MCF 10A (cell line): Measurements from ENCODE around the gene ARRDC5. TPM values are rescaled to one million over a fixed set of nuclear protein-coding genes. Genes with fewer than 3 reads are reported as not detected.

Source experiments
- BruUV-seq: library from RNA; stranded (reverse); fragments of 400-500 nt; replicated peaks from 2 replicates; lab custom pipeline; 2021; lab: Mats Ljungman, UMichigan
- CTCF ChIA-PET: fragments of 300-600 bp; sonication (Branson Sonifier 250); formaldehyde crosslinking; extraction: SDS; loops from one replicate; lab custom pipeline; 2021; ENCODE audit warnings: antibody characterized with exemption, inconsistent platforms; lab: Yijun Ruan, JAX
- POLR2A ChIA-PET: fragments of 300-600, 350-650 bp; sonication (Branson Sonifier 250); formaldehyde crosslinking; extraction: SDS; loops from one replicate; lab custom pipeline; 2020; ENCODE audit warnings: antibody characterized with exemption, inconsistent platforms; lab: Yijun Ruan, JAX
- DNase-seq: peaks from one replicate; pipeline ENCODE4 v3.0.0-alpha.2; 2018; ENCODE audit not compliant: unreplicated experiment
- H3K27ac Mint-ChIP-seq: one replicate; pipeline ENCODE4 v1.8.0; 2022; ENCODE audit warnings: mild to moderate bottlenecking, low read depth, mixed read lengths; ENCODE audit not compliant: unreplicated experiment
- H3K27me3 Mint-ChIP-seq: one replicate; pipeline ENCODE4 v1.8.0; 2022; ENCODE audit warnings: mixed read lengths; ENCODE audit not compliant: insufficient read depth, unreplicated experiment
- H3K36me3 Mint-ChIP-seq: one replicate; pipeline ENCODE4 v1.8.0; 2022; ENCODE audit warnings: mild to moderate bottlenecking, moderate library complexity, mixed read lengths; ENCODE audit not compliant: insufficient read depth, unreplicated experiment
- H3K4me1 Mint-ChIP-seq: one replicate; pipeline ENCODE4 v1.8.0; 2022; ENCODE audit warnings: mixed read lengths; ENCODE audit not compliant: insufficient read depth, unreplicated experiment
- H3K4me3 Mint-ChIP-seq: one replicate; pipeline ENCODE4 v1.8.0; 2022; ENCODE audit warnings: mild to moderate bottlenecking, moderate library complexity, mixed read lengths; ENCODE audit not compliant: unreplicated experiment
- H3K9me3 Mint-ChIP-seq: one replicate; pipeline ENCODE4 v1.8.0; 2022; ENCODE audit warnings: mixed read lengths; ENCODE audit not compliant: unreplicated experiment
- CTCF ChIP-seq: fragments of 200-600 bp; IDR thresholded peaks from one replicate; pipeline ENCODE4 v1.8.0; 2022; ENCODE audit warnings: antibody characterized with exemption, mild to moderate bottlenecking; ENCODE audit not compliant: unreplicated experiment
- intact Hi-C: fragments of 100-400 bp; cut with micrococcal nuclease; formaldehyde crosslinking; loops from 2 replicates; pipeline ENCODE4 v1.14.1; 2022
- total RNA-seq: library from RNA; stranded (reverse); gene quantifications from 2 replicates; pipeline ENCODE4 v1.2.3, GENCODE V29; 2022

The ARRDC5 gene
- total RNA-seq, 1 experiment from 2014 or later = not detected

- peak; percentile 99 for DNase-seq
- no TSS peak for BruUV-seq
- intact Hi-C loops = no loop called here
- peaks cover 7% of the 10 kb centered on the region for H3K36me3 Mint-ChIP-seq
- peaks cover 10% of the 10 kb centered on the region for H3K4me1 Mint-ChIP-seq
- POLR2A ChIA-PET = interaction anchor here (0.6 to 8.9 kb wide), 10 partner anchors 8 to 160 kb away, joined by 3 to 98 read pairs (median 4); partner anchors contain the start of gene TICAM1
- no peaks in the 10 kb centered on the region for H3K9me3 Mint-ChIP-seq
- H3K4me3 Mint-ChIP-seq = peak overlapping the region; percentile 38
- CTCF ChIA-PET = interaction anchor here (0.6 to 9.6 kb wide), 13 partner anchors 17 to 1516 kb away, joined by 3 to 93 read pairs (median 5); partner anchors contain the start of gene FEM1A
- peak overlapping the region; percentile 92 for H3K27ac Mint-ChIP-seq
- no peaks in the 10 kb centered on the region for H3K27me3 Mint-ChIP-seq
- TF ChIP-seq CTCF = no peak
These were observed 32.5 kb downstream of the ARRDC5 start for GRCh38 chr19:4870025-4870700.

DNA sequence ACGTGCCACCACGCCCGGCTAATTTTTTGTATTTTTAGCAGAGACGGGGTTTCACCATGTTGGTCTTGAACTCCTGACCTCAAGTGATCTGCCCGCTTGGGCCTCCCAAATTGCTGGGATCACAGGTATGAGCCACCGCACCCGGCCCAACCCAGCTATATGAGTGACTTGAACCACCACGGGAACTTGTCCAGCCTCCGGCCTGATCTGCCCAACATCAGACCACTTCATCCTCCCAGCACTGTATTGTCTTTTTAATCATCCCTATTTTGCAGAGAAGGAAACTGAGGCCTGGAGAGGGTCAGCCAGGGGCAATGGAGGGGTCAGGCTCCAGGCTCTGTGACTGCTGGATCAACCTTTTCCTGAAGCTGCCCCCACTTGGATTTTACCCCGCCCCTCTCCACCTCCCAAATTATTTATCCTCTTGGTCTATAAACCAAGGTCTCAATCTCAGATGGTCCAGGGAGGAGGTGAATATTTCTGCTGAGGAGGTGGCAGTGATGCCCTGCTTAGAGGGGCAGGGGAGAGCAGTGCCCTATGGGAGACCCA is 34.3 kb downstream of the ARRDC5 start:
- Mint-ChIP-seq H3K9me3 (no peaks in the 10 kb centered on the region), H3K27me3 (no peaks in the 10 kb centered on the region), H3K27ac (peak overlapping the region; percentile 90), H3K4me3 (peak overlapping the region; percentile 80), H3K36me3 (peaks cover 24% of the 10 kb centered on the region), H3K4me1 (peaks cover 10% of the 10 kb centered on the region)
- ChIA-PET CTCF (interaction anchor here (0.6 to 9.6 kb wide), 5 partner anchors 43 to 1362 kb away, joined by 3 to 93 read pairs (median 5); no protein-coding TSS in a partner anchor), POLR2A (interaction anchor here (0.6 to 8.9 kb wide), 11 partner anchors 37 to 1265 kb away, joined by 3 to 98 read pairs (median 4); partner anchors contain the start of genes DPP9, FEM1A, KDM4B and NDUFA11)
- intact Hi-C loops = loop anchor here (5.0 kb wide), 1 partner anchor 56 kb away; no protein-coding TSS in a partner anchor
- no peak for TF ChIP-seq CTCF
- BruUV-seq = no TSS peak
- DNase-seq = peak; percentile 38

DNA sequence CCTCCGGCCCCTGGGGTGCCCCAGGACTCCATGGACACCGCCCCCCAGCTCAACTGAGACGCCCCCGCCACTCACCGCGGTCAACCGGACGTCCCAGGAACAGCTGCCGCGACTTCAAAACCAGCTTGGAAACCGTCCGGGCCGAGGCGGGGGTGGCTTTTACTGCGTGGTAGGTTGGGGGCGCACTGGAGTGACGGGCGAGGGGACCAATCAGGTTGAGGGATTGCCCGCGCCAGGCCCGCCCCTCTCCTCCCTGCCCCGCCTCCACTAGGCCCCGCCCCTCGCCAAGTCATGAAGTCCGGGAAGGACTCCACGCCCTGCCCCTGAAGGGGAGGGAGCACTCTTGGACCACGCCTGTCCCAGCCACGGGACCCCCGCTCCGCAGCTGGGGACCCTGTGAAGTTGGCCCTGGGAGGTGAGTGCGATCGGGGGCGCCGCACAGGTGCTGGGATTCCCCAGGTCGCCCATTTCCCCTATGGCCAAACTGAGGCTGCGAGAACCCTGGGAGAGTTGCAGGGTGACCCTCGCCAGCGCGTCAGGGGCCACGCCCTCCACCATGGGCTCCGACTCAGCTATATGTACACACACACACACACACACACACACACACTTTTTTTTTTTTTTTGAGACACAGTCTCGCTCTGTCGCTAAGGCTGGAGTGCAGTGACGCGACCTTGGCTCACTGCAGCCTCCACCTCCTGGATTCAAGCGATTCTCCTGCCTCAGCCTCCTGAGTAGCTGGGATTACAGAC is 35.0 kb downstream of the ARRDC5 start, which contains the start of gene PLIN3:
TSS of gene PLIN3 (minus strand) at position 134 of the 752 bp plus-strand sequence. CDS start 6,273 bp downstream, outside the sequence.
- Mint-ChIP-seq H3K4me3 (peak within 1 kb of the TSS; percentile 80), H3K27ac (peak within 1 kb of the TSS; percentile 90), H3K9me3 (no peaks in the 10 kb centered on the region), H3K4me1 (peaks cover 10% of the 10 kb centered on the region), H3K36me3 (peaks cover 29% of the 10 kb centered on the region), H3K27me3 (no peaks in the 10 kb centered on the region)
- DNase-seq = peak; percentile 97
- no peak for TF ChIP-seq CTCF
- BruUV-seq = no TSS peak
- intact Hi-C loops = loop anchor here (5.0 kb wide), 1 partner anchor 55 kb away; no protein-coding TSS in a partner anchor
- CTCF ChIA-PET = interaction anchor here (0.6 to 9.6 kb wide), 7 partner anchors 18 to 727 kb away, joined by 3 to 93 read pairs (median 5); no protein-coding TSS in a partner anchor
- POLR2A ChIA-PET = interaction anchor here (0.5 to 8.9 kb wide), 17 partner anchors 9 to 1649 kb away, joined by 3 to 98 read pairs (median 7); partner anchors contain the start of genes DPP9, FEM1A, KDM4B and SAFB
